GM19351 (cell line): ENCODE results near the gene TSC22D4.

Experiments used
- ATAC-seq: cut with Tn5 transposase; IDR thresholded peaks from one replicate; pipeline ENCODE4 v1.9.1; 2021; ENCODE audit warnings: mild to moderate bottlenecking, moderate library complexity; ENCODE audit not compliant: unreplicated experiment

The TSC22D4 gene

DNA sequence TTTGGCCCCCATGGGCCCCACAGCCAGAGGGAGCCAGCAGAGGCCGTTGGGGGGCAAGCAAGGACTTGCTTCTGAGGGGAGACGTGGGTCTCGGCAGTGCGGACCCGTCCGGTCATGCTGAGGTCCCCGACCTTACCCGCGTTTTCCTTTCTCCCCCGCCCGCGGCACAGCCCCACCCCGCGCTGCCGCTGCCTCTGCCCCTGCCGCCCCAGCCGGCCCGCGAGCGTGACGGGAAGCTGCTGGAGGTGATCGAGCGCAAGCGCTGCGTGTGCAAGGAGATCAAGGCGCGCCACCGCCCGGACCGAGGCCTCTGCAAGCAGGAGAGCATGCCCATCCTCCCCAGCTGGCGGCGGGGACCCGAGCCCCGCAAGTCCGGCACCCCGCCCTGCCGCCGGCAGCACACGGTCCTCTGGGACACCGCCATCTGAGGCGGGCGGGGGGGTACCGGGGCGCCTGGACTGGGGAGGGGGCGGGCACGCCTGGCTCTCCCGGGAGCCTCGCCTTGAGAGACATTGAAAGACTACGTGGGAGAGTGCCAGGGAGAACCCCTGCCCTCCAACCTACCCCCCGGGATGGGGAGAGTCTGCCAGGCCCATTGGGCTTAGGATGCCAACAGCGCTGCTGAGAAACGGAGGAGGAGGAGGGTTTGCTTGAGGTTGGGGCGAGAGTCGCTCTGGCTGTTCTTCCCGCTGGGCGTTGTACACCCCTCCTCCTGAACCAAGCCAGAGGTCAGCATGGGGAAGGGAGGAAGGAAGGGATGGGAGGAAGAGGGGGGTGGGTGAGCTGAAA lies 14.7 kb upstream of the TSC22D4 start:
- no peak for ATAC-seq

DNA sequence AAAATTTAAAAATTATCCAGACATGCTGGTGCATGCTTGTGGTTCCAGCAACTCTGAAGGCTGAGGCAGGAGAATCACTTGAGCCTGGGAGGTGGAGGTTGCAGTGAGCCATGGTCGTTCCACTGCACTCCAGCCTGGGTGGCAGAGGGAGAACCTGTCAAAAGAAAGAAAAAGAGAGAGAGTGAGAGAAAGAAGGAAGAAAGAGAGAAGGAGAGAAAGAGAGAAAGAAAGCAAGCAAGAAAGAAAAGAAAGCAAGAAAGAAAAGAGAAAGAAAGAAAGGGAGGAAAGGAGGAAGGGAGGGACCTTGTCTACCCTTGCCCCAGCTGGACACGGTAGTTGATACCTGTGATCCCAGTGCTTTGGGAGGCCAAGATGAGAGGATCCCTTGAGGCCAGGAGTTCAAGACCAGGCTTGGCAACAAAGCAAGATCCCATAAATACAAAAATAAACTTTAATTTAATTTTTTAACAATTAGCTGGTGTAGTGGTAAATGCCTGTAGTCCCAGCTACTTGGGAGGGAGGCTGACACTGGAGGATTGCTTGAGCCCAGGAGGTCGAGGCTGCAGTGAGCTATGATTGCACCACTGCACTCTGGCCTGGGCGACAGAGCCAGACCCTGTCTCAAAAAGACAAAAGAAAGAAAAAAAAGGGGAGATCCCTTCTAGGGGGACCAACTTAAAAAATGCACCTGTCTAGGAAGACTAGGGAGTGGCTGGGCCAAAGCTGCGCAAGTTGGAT lies 13.9 kb upstream of the TSC22D4 start:
- no peak for ATAC-seq

DNA sequence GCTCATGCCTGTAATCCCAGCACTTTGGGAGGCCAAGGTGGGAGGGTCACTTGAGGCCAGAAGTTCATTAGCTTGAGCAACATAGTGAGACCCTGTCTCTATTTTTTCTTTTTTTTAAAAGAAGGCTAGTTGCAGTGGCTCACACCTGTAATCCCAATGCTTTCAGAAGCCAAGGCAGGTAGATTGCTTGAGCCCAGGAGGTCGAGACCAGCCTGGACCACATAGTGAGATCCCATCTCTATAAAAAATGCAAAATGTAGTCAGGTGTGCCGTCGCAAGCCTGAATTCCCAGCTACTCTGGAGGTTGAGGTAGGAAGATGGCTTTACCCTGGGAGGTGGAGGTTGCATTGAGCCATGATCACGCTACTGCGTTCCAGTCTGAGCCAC lies 12.2 kb upstream of the TSC22D4 start:
- no peak for ATAC-seq

DNA sequence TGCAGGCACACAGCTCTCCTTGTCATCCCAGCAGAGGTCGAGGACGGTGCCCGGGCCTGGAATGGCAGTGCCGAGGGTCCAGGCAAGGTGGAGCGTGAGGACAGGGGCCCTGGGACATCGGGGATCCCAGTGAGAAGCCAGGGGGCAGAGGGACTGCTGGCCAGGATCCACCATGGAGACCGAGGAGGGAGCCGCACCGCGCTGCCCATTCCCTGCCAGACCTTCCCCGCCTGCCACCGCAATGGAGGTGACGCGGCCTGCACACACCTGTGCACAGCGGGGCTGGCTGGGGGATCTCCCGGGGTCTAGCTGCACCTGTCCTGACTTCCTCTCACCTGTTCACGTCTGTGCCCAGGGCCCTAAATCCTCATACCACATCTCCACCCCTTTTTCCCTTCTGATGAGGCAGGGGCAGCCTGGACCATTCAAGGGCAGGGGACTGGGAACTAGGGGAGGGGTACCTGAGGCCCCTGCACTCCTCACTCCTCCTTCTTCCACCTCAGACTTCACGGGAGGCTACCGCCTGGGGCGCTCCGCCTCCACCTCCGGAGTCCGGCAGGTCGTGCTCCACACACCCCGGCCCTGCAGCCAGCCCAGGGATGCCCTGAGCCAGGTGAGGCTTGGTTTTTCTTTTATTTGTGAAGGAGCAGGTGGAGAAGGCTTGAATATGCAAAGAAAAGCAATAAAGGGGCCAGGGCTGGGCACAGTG lies 11.6 kb upstream of the TSC22D4 start:
- no peak for ATAC-seq

DNA sequence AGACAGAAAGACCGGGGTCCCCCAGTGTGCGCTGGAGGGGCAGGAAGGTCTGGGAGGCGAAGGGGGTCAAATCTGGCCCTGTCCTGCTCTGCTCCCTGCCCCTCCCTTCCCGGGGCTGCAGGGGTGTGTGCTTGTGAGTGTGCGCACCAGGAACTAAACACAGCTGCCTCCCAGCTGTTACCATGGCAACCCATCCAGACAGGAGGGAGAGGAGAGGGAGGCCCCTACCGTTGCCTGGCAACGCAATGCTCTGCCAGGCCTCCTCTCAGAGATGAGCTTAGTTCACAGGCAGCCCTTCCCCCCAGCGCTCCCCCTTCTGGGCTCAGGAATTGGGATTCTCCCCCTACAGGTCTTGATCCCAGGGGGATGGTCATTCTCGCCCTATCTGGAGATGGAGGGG lies 10.8 kb upstream of the TSC22D4 start:
- no peak for ATAC-seq

DNA sequence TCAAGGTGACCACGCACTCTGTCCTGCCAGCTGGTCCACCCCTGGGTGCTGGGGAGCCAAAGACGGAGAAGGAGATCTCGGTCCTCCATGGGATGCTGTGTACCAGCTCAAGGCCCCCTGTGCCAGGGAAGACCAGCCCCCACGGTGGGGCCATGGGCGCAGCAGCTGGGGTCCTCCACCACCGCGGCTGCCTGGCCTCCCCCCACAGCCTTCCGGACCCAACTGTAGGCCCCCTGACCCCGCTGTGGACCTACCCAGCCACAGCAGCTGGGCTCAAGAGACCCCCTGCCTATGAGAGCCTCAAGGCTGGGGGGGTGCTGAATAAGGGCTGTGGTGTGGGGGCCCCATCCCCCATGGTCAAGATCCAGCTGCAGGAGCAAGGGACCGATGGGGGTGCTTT lies 10.1 kb upstream of the TSC22D4 start:
- no peak for ATAC-seq

DNA sequence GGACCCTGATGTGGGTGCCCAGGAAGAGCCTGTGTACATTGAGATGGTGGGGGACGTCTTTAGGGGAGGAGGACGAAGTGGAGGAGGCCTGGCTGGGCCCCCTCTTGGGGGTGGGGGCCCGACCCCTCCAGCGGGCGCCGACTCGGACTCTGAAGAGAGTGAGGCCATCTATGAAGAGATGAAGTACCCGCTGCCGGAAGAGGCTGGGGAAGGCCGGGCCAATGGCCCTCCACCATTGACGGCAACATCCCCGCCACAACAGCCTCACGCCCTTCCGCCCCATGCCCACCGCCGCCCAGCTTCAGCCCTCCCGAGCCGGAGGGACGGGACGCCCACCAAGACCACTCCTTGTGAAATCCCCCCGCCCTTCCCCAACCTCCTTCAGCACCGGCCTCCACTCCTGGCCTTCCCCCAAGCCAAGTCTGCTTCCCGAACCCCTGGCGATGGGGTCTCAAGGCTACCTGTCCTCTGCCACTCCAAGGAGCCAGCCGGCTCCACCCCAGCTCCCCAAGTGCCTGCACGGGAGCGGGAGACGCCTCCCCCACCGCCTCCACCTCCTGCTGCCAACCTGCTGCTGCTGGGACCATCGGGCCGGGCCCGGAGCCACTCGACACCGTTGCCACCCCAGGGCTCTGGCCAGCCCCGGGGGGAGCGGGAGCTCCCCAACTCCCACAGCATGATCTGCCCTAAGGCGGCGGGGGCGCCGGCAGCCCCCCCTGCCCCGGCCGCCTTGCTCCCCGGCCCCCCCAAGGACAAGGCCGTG lies 9.5 kb upstream of the TSC22D4 start:
- no peak for ATAC-seq

DNA sequence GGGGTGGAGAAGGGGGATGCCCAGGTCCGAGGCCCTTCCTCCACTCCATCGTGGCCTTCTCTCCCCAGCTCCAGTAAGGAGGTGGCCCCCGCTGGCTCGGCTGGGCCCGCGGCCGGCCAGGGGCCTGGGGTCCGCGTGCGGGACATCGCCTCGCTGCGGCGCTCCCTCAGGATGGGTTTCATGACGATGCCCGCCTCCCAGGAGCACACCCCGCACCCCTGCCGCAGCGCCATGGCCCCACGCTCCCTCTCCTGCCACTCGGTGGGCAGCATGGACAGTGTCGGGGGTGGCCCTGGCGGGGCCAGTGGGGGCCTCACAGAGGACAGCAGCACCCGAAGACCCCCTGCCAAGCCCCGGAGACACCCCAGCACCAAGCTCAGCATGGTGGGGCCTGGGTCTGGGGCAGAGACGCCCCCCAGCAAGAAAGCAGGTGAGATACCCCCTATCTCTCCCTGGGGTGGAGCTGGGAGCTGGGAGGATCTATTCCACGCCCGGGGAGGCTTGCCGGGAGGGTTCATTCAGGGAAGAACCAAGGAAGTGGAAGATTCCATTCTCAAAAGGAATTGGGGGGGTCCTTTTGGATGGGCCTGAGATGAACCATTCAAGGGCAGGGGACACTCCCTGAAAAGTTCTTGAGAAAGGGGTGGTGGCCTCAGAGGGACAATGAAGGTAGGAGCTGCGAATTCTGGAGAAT lies 7.9 kb upstream of the TSC22D4 start:
- ATAC-seq, result no peak

DNA sequence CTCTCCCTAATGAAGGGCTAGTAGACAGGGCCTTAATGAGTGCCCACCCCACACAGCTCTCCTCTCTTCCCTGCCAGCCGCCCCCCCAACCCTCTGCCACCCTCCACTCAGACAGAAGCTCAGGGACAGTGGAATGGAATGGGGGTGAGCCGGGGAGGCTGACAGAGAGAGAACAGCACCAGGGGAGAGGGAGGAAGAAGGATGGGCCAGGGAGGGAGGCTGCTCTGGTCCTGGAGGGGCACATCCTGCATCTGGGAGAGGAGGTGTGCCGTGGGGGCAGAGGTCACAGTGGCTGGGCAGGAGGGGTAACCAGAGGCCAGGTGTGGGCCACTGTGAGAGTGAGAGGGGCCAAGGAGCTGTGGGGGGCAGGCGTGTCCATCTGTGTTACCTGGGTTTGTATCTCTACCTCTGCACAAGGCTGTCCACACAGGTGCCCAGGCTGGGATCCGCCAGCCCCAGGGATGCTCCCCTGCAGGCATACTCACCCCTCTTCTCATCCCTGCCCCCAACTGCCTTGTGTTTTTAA lies 7.2 kb upstream of the TSC22D4 start:
- no peak for ATAC-seq

DNA sequence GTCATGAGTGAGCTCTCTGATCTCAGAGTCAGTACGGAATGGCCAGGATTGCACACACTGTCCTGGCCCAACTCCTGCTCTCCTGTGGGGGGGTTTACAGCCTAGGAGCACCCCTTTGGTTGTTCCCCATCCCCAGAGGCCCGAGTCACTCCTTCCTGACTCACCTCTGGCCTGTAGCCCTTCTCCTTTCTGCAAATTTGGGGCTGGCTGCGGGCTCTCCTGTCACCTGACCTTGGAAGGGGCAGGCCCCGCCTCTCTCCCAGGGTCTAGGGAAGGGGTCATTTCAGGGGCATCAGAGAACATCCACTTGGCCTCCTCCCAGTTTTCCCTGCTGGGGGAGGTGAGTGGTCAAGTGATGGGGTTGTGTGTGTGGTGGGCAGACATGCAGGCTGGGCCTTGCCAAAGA lies 6.5 kb upstream of the TSC22D4 start:
- no peak for ATAC-seq

DNA sequence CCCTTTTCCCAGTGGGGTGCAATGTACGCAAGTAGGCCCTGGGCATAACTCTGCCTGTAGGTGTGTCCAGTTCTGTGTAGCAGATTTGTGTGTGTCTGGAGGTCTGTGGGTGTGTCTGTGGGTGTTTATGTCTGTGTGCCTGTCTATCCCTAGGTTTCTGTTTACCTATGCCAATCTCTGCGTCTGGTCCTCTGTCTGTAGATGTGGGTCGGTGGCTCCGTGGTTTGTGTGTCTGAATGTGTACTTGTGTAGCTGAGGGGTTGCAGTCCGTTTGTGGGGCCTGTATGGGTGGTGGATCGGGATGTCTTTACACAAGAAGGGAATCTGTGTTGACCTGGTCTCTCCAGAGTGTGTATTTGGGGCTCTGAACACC lies 5.6 kb upstream of the TSC22D4 start:
- no peak for ATAC-seq

DNA sequence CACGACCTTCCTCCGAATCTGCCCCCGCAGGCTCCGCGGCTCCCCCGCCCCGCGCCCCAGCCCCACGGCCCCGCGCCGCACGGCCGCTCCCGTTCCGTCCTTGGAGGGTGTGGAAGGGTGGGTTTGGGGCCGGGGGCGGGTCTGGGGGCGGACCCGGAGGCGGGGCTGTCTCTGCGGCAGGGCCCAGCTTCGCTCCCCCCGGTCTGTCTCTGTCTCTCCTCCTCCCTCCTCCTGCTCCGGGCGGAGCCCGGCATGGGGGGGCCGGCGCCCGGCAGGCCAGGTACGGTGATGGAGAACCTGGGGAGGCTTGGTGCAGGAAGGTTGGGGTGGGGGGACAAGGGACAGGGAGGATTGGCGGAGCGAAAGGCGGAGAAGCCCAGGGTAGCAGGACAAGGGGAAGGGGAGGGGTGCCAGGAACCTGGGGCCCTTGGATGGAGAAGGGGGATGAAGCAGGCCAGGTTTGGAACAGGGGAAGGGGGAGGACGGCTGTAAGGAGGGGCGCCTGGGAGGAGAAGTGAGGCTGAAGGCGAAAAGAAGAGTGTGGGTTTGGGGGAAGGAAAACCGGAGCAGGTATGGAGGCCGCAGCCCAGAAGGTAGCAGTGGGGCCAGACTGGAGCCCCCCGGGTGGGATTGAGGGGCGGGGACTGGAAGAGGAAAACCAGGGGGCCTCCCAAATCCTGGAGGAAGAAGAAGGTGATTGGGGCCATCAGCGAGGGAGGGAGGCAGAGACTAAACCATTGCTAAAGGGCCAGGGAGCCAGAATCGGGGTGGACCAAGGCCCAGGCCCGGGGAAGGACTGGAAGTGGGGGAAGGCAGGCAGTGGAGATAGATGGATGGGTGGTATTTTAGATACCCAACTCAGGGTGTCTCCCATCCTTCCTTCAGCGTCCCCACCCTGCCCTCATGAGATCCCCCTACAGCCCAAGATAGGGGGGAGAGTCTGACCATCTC lies 5.0 kb upstream of the TSC22D4 start, which contains the start of gene NYAP1:
Gene NYAP1, plus strand, starts transcription at position 206 of the 951 bp plus-strand sequence. CDS start 1,385 bp downstream, outside the sequence.
- ATAC-seq, result no peak

DNA sequence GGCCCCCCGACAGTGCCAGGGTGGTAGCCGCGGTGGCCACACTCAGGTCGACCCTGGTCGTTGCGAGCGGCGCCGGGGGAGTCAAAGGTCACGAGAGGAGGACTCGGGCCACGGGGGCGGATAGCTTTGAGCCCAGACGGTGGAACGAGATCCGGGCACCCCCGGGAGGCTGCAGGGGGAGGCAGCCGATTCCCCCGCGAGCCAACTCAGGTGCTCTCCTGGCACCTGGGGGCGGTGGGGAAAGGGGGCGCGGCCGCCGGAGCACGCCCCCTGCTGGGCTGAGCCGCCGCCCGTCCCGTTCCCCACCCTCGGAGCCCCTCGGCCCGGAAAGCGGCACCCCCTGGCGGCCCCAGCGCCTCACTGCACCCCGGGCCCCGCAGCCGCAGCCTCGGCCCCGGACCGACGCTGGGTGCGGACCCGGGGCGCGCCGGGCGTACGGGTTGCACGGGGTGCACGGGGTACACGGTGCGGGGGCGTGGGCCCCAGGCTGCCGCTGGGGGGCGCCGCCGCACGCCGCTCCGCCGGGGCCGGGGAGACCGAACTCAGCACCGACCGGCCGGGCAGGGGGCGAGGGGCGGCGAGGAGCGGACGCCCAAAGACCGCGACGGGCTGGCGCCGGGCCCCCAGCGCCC lies 4.2 kb upstream of the TSC22D4 start:
- ATAC-seq, result peak; percentile 50

DNA sequence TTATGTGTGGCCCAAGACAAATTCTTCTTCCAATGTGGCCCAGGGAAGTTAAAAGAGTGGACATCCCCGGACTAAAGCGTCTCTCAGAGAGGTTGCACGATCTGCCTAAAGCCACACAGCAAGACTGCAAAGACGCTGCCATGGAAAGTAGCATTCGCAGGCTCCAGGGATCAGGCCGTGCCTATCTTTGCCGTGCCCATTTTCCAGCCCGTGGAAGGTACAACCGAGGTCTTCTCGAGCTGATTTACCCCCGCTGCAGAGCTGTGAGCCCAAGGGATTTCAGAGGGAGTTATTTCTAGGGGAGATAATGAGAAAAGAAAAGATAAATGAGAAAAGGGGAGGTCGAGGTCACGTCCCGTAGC lies 3.7 kb upstream of the TSC22D4 start:
- ATAC-seq, result no peak

DNA sequence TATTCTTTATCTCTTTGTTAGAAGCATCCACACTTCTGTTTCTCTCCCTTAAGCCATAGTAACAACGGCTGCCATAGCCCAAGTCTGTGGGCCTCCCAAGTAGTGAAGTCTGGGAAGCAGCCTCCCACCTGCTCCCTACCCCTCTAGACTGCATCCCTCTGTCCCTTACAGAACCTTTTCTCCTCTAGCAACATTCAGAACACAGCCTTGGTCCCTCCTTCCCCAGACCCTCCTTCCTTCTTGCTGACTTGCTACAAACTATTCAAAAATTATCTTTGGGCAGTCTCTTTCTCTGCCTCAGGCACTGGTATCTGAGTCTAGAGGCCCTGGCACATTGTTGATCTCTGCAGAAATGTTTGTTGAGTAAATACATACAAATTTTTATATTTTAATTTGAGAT lies 2.5 kb upstream of the TSC22D4 start:
- ATAC-seq, result no peak

DNA sequence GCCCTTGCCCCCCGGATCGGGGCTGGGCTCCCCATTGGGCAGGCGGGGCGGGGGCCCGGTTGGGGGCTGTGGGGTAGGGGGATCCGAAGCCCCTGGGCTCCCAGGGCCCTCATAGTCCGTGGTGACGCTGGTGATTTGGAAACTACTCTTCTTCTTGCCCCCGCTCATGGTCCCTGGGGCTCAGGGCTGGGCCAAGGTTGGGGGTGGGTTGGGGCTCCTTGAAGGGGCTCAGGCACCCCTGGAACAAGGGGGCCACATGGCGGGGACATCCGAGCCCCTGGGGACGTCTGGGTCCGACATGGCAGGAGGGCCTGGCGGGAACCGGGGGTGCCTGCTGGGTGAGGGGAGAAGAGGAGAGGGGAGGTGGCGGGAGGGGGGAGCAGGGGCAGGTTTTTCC lies 1.1 kb downstream of the TSC22D4 start:
- ATAC-seq, result no peak

DNA sequence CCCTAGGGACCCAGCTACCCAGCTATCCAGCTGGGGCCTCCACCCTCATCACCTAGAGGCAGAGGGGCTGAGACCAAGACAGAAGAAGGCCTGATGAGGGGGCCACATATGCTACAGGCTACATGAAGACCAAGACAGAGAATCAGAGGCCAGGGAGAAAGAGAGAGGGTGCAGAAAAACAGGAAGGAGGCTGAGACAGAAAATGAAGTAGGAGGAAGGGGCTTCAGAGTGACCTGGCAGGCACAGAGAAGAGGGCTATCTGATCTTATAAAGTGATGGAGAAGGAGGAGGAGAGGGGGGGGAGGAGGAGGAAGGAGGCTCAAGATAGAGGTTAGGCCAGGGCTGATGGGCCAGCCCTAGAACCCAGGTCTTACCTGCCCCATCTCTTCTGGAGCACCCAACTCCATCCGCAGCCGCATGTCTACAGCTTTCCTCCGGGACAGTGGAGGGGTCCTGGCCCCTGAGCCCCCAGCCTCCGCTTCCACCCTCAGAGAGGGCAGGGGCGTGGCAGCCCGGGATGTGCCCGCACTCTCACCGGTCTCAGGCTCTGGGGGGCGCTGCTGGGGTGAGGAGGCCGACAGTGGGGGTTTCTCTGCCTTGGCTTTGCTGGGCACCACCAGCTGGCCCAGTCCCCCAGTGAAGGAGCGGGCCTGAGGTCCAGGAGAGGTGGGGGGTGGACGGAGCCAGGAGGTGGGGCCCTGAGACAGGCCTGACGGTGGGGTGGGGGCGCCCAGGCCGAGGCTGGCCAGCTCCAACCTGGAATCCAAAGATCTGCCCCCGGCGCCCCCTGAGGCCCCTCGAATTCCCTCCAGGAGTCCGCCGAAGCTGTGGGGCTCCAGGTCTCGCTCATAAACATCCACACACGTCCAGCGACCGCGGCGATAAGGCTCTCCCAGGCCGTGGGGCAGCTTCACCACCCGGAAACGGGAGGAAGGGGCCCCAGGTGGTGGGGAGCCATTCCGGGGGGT lies 1.8 kb downstream of the TSC22D4 start:
- no peak for ATAC-seq
